ENCODE results near the gene CYP27B1. TPM values are rescaled to one million over a fixed set of nuclear protein-coding genes. Genes with fewer than 3 reads are reported as not detected.

The CYP27B1 gene
- total RNA-seq, 2 experiments from 2014 or later: 2.4 to 2.6 TPM

- POLR2A ChIA-PET: interaction anchor here (1.5 to 1.7 kb wide), 2 partner anchors 14 to 24 kb away, joined by 3 to 6 read pairs; partner anchors contain the start of genes EEF1AKMT3, METTL1 and TSFM
- no peaks in the 10 kb centered on the region for H3K27me3 Mint-ChIP-seq
- ATAC-seq (ENCODE audit: low read depth): no peak
- H3K9me3 Mint-ChIP-seq: no peaks in the 10 kb centered on the region
- peaks cover 5% of the 10 kb centered on the region for H3K36me3 Mint-ChIP-seq
- DNase-seq: no peak
- peaks cover 18% of the 10 kb centered on the region for H3K4me1 Mint-ChIP-seq
- no peak overlapping the region for H3K4me3 Mint-ChIP-seq
- no peak overlapping the region for H3K27ac Mint-ChIP-seq
Measured at GRCh38 chr12:57758552-57759359, 8.1 kb downstream of the CYP27B1 start.

- no peaks in the 10 kb centered on the region for H3K27me3 Mint-ChIP-seq
- no peak overlapping the region for H3K4me3 Mint-ChIP-seq
- peaks cover 3% of the 10 kb centered on the region for H3K36me3 Mint-ChIP-seq
- H3K4me1 Mint-ChIP-seq: peaks cover 26% of the 10 kb centered on the region
- POLR2A ChIA-PET: interaction anchor here (3.1 kb wide), 1 partner anchor 8 kb away, joined by 20 read pairs; the partner anchor contains the start of gene CYP27B1
- DNase-seq (no peak), ATAC-seq (ENCODE audit: low read depth) (no peak)
- no peak overlapping the region for H3K27ac Mint-ChIP-seq
- no peaks in the 10 kb centered on the region for H3K9me3 Mint-ChIP-seq
Measured at GRCh38 chr12:57757771-57758170, 9.1 kb downstream of the CYP27B1 start.

- peak; percentile 76 for DNase-seq
- POLR2A ChIA-PET: interaction anchor here (0.6 to 3.1 kb wide), 6 partner anchors 9 to 1829 kb away, joined by 3 to 20 read pairs (median 6); partner anchors contain the start of genes CYP27B1, EEF1AKMT3 and METTL1
- peak overlapping the region; percentile 60 for H3K27ac Mint-ChIP-seq
- H3K4me3 Mint-ChIP-seq: peak overlapping the region; percentile 82
- no peaks in the 10 kb centered on the region for H3K27me3 Mint-ChIP-seq
- peaks cover 6% of the 10 kb centered on the region for H3K36me3 Mint-ChIP-seq
- peaks cover 32% of the 10 kb centered on the region for H3K4me1 Mint-ChIP-seq
- peak; percentile 26 for ATAC-seq (ENCODE audit: low read depth)
- no peaks in the 10 kb centered on the region for H3K9me3 Mint-ChIP-seq
Measured at GRCh38 chr12:57756406-57757341, 10.2 kb downstream of the CYP27B1 start.

- no peak for ATAC-seq (ENCODE audit: low read depth)
- Mint-ChIP-seq H3K9me3 (no peaks in the 10 kb centered on the region), H3K4me3 (peak overlapping the region; percentile 82), H3K27ac (peak overlapping the region; percentile 60), H3K4me1 (peaks cover 40% of the 10 kb centered on the region), H3K27me3 (no peaks in the 10 kb centered on the region), H3K36me3 (peaks cover 15% of the 10 kb centered on the region)
- DNase-seq: peak; percentile 67
- POLR2A ChIA-PET: interaction anchor here (0.6 to 3.1 kb wide), 7 partner anchors 10 to 1828 kb away, joined by 3 to 20 read pairs (median 5); partner anchors contain the start of genes CYP27B1, EEF1AKMT3 and METTL1
Measured at GRCh38 chr12:57755454-57756372, 11.2 kb downstream of the CYP27B1 start.

- Mint-ChIP-seq H3K4me1 (peaks cover 45% of the 10 kb centered on the region), H3K4me3 (peak overlapping the region; percentile 43), H3K27ac (no peak overlapping the region), H3K27me3 (no peaks in the 10 kb centered on the region), H3K36me3 (peaks cover 20% of the 10 kb centered on the region), H3K9me3 (no peaks in the 10 kb centered on the region)
- no peak for ATAC-seq (ENCODE audit: low read depth)
- DNase-seq: no peak
- POLR2A ChIA-PET: interaction anchor here (1.4 to 3.1 kb wide), 3 partner anchors 11 to 26 kb away, joined by 4 to 20 read pairs (median 4); partner anchors contain the start of gene CYP27B1
Measured at GRCh38 chr12:57755194-57755453, 11.8 kb downstream of the CYP27B1 start.

GRCh38 chr12:57754411-57755193, 12.3 kb downstream of the CYP27B1 start, which contains the start of gene MARCHF9:
Gene MARCHF9 (plus strand): TSS chr12:57755103. CDS start chr12:57755529, 426 bp downstream.
- Mint-ChIP-seq H3K9me3 (no peaks in the 10 kb centered on the region), H3K4me3 (peak within 1 kb of the TSS; percentile 87), H3K4me1 (peaks cover 45% of the 10 kb centered on the region), H3K36me3 (peaks cover 20% of the 10 kb centered on the region), H3K27ac (peak within 1 kb of the TSS; percentile 85), H3K27me3 (no peaks in the 10 kb centered on the region)
- POLR2A ChIA-PET: interaction anchor here (0.8 to 3.1 kb wide), 5 partner anchors 10 to 27 kb away, joined by 3 to 20 read pairs (median 4); partner anchors contain the start of genes CYP27B1 and TSPAN31
- DNase-seq (peak; percentile 82), ATAC-seq (ENCODE audit: low read depth) (peak; percentile 49)

- DNase-seq: no peak
- Mint-ChIP-seq H3K36me3 (peaks cover 20% of the 10 kb centered on the region), H3K4me3 (peak overlapping the region; percentile 87), H3K9me3 (no peaks in the 10 kb centered on the region), H3K4me1 (peaks cover 41% of the 10 kb centered on the region), H3K27ac (peak overlapping the region; percentile 85), H3K27me3 (no peaks in the 10 kb centered on the region)
- no peak for ATAC-seq (ENCODE audit: low read depth)
- POLR2A ChIA-PET: interaction anchor here (0.8 to 1.0 kb wide), 2 partner anchors 9 to 12 kb away, joined by 3 to 4 read pairs; partner anchors contain the start of genes CYP27B1 and TSPAN31
Measured at GRCh38 chr12:57753756-57754337, 13.0 kb downstream of the CYP27B1 start.

GRCh38 chr12:57752668-57753000, 14.2 kb downstream of the CYP27B1 start:
- POLR2A ChIA-PET: interaction anchor here (0.7 to 1.2 kb wide), 4 partner anchors 11 to 273 kb away, joined by 3 to 10 read pairs (median 3); partner anchors contain the start of genes ARHGAP9, EEF1AKMT3 and METTL1

GRCh38 chr12:57751788-57752667, 14.8 kb downstream of the CYP27B1 start, which contains the start of gene CDK4:
Gene CDK4 (minus strand): TSS chr12:57752310. CDS start chr12:57751717, 593 bp downstream.
- ATAC-seq (ENCODE audit: low read depth) (peak; percentile 77), DNase-seq (peak; percentile 99)
- Mint-ChIP-seq H3K4me1 (peaks cover 40% of the 10 kb centered on the region), H3K27me3 (no peaks in the 10 kb centered on the region), H3K4me3 (peak within 1 kb of the TSS; percentile 93), H3K9me3 (no peaks in the 10 kb centered on the region), H3K27ac (peak within 1 kb of the TSS; percentile 83), H3K36me3 (peaks cover 23% of the 10 kb centered on the region)
- POLR2A ChIA-PET: interaction anchor here (0.6 to 1.2 kb wide), 5 partner anchors 10 to 272 kb away, joined by 3 to 10 read pairs (median 3); partner anchors contain the start of genes ARHGAP9, EEF1AKMT3 and METTL1

More at GRCh38 chr12:57752668-57753000, 14.2 kb downstream of the CYP27B1 start:
- Mint-ChIP-seq H3K4me1 (peaks cover 41% of the 10 kb centered on the region), H3K9me3 (no peaks in the 10 kb centered on the region), H3K4me3 (peak overlapping the region; percentile 93), H3K27me3 (no peaks in the 10 kb centered on the region), H3K36me3 (peaks cover 20% of the 10 kb centered on the region), H3K27ac (peak overlapping the region; percentile 83)
- ATAC-seq (ENCODE audit: low read depth) (no peak), DNase-seq (no peak)

- DNase-seq (no peak), ATAC-seq (ENCODE audit: low read depth) (no peak)
- H3K27ac Mint-ChIP-seq: peak overlapping the region; percentile 83
- POLR2A ChIA-PET: interaction anchor here (0.6 to 1.2 kb wide), 3 partner anchors 10 to 144 kb away, joined by 3 to 10 read pairs (median 3); no protein-coding TSS in a partner anchor
- H3K9me3 Mint-ChIP-seq: no peaks in the 10 kb centered on the region
- peaks cover 36% of the 10 kb centered on the region for H3K4me1 Mint-ChIP-seq
- no peaks in the 10 kb centered on the region for H3K27me3 Mint-ChIP-seq
- H3K36me3 Mint-ChIP-seq: peaks cover 23% of the 10 kb centered on the region
- H3K4me3 Mint-ChIP-seq: peak overlapping the region; percentile 93
Measured at GRCh38 chr12:57751432-57751787, 15.5 kb downstream of the CYP27B1 start.

Measured in activated naive CD8-positive, alpha-beta T cell treated with anti-CD3 and anti-CD28 coated beads, Interleukin-2, amount 10 ng/mL, durations not matched to agents 7 days and 5 days (primary cell).